GM18499 (cell line): ENCODE measurements around the gene SERPIND1.
"Not testable (repeated sequence)": the region's sequence is repeated elsewhere in the genome, so short reads cannot be mapped to it uniquely, and the experiment has no call there.

Experiments used
- ATAC-seq: cut with Tn5 transposase; IDR thresholded peaks from one replicate; pipeline ENCODE4 v1.9.1; 2021; ENCODE audit warnings: moderate number of reproducible peaks; ENCODE audit not compliant: insufficient read depth, unreplicated experiment

Gene SERPIND1, protein sequence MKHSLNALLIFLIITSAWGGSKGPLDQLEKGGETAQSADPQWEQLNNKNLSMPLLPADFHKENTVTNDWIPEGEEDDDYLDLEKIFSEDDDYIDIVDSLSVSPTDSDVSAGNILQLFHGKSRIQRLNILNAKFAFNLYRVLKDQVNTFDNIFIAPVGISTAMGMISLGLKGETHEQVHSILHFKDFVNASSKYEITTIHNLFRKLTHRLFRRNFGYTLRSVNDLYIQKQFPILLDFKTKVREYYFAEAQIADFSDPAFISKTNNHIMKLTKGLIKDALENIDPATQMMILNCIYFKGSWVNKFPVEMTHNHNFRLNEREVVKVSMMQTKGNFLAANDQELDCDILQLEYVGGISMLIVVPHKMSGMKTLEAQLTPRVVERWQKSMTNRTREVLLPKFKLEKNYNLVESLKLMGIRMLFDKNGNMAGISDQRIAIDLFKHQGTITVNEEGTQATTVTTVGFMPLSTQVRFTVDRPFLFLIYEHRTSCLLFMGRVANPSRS

GRCh38 chr22:20773793-20774212 lies at the start of gene SERPIND1:
Gene SERPIND1 (plus strand): TSS chr22:20774113. CDS start chr22:20779313, 5,200 bp downstream.
- no peak for ATAC-seq

- ATAC-seq, result no peak
These were observed 49.0 kb upstream of the SERPIND1 start for GRCh38 chr22:20724676-20725454.

GRCh38 chr22:20725987-20726558 lies 47.8 kb upstream of the SERPIND1 start:
- no peak for ATAC-seq

DNA sequence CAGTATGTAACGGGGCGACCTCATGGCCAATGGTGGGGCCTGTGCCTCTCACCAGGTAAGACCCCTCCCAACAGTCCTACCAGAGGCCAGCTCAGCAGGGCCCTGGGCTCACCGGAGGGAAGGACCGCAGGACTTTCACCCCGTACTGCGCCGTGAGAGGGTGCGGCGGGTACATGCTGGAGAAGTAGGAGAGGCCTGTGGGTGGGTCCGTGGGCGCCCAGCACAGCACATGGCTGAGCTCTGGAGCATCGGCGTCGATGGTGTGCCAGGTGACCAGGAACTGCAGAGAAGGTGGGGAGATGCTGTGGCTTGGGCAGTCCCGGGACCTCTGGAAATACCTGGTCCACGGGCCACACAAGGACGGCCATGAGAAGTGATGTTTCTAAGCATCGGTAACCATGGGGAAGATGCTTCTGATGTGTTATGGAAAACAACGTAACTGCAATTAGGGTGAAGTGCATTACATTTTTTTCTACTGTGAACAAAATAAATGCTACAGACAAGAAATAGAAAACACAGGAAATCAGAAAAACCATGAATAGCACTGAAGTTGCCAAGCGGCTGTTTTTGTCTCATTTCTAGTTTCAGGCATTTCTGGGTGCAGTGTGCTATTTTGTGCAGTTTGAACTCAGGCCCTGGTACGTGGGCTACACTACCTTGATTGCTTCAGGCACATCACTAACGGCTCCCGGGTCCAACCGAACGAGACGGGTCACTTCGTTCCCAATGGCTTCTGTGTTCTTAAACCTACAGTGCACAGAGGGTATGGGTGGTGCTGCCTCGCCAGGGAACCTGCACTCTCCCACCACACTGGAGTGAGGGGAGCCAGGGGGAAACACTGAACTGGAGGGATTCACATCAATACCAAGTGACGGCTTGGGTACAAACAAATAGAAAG lies 46.5 kb upstream of the SERPIND1 start:
- no peak for ATAC-seq

- no peak for ATAC-seq
These were observed 45.3 kb upstream of the SERPIND1 start for GRCh38 chr22:20728523-20729190.

GRCh38 chr22:20729194-20729593 lies 44.7 kb upstream of the SERPIND1 start:
- no peak for ATAC-seq

DNA sequence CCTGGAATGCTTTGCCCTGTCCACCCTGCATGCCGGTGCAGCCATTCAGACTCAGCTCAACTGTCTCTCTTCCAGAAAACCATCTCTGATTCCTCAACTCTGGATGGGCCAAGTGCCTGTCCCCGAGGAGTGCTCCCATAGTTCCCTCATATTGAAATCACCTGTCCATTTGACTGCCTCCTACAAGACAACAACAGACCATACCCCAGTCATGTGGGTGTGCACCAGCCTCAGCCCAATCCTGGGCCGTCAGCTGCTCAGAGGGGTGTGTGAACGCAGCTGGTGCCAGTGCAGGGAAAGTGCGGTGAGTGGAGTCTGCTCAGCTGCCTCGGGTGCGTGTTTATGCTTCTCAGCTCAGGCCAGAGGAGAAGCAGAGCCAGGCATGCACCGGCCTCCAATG lies 41.5 kb upstream of the SERPIND1 start:
- ATAC-seq, result not testable (repeated sequence)

DNA sequence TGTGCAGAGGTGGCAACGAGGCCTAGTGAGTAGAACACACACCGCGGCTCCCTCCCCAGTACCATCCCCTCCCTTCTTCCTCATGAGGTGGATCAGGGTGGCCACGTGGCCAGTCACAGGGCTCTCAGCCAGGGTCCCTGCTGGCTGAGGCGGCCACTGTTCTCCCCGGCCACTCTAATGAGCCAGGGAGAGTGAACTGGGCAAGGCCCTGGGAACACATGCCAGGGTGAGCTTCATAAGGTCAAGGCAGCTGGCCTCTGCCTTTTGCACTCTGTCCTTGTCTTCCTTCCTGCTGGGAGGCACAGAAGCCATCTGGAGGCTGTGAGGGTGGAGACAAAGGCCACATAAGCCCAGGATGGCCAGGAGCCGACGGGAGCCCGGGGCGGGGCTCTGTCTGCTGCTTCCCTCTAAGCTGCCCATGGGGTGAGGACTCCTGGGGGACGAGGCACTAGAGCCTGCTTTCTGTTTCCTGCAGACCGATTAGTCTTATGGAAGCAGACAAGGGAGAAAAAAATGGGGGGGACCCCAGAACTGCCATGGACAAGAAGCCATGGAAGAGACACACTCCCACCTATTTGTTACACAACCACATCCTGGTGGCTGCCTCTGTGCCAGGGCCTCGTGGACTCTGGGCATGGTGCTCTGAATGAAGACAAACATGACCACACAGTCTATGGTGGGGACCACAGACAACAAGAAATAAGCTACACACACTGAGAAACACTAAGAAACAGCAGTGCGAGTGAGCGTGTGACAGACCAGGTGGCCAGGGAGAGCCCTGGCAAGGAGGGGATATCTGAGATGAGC lies 38.4 kb upstream of the SERPIND1 start:
- not testable (repeated sequence) for ATAC-seq

GRCh38 chr22:20736891-20737290 lies 37.0 kb upstream of the SERPIND1 start:
- not testable (repeated sequence) for ATAC-seq

DNA sequence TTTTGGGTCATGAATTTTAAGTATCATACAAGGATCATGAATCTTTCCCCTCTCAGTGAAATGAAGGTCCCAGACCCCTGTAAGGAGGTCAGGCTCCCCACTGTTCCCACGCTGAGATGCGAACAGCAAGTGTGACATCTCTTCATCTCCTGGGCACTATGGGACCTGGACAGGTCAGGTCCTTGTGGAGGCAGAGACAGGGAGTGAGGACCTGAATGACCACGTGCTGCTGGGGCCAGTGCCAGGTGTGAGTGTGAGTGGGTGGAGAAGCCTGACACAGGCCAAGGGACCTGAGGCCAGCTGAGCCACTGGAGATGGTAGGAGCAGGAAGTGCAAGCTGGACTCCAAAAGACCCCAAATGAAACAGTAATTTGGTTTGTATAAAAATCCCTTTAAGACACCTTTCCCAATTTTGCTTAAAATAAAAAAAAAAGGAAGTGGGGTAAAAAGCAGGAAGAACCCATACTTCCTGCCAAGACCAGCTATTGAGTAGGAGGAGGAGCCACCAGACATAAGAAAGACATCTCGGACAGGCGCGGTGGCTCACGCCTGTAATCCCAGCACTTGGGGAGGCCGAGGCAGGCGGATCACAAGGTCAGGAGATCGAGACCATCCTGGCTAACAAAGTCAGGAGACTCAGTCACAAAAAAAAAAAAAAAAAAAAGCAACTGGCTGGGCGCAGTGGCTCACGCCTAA lies 35.4 kb upstream of the SERPIND1 start:
- no peak for ATAC-seq

- no peak for ATAC-seq
These were observed 33.5 kb upstream of the SERPIND1 start for GRCh38 chr22:20740222-20740951.

DNA sequence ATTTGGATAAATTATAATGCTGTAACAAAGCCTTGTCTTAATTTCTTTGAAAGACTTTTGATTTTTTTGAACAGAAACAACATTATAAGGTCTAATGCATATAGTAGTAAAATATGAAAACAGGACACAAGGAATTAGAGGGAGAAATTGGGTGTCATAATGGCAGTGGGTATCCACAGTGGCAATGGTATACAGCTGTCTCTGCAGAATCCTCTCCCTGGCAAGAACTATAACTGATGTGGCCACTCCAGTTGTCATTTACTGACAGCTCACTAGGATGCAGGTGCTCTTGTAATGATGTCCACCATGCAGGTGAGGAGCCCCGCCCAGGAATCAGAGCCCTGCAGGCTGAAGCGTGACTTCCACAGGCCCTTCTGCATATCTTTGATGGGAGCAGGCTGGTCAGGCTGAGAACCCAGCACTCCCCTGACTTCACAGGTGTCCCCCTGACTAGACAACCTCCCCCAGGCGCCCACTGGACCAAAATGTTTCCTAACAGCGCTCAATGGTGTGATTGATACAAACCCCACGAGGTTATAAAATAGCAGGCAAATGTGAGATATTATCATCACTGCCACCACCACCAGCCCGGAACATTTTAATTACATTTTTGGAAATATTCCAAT lies 32.8 kb upstream of the SERPIND1 start:
- no peak for ATAC-seq

- ATAC-seq, result no peak
These were observed 32.0 kb upstream of the SERPIND1 start for GRCh38 chr22:20741634-20742581.

DNA sequence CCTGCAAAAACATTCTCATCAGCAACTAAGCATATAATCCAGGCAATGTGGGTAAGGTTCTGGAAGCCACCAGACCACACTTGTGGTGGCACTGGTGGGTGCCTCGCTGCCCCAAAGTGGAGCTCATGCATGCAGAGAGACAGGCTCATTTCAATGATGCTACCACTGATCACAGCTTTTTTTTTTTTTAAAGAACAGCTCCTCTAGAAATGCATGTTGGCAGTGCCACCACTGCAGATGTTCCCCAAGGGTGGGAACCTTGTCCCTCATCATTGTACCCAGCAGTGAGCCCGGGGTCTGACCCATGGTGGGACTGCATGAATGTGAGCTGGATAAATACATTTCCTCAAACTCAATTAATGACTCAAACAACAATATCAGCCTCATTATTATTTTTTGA lies 31.1 kb upstream of the SERPIND1 start:
- ATAC-seq, result no peak

- no peak for ATAC-seq
These were observed 29.5 kb upstream of the SERPIND1 start for GRCh38 chr22:20744456-20744855.

DNA sequence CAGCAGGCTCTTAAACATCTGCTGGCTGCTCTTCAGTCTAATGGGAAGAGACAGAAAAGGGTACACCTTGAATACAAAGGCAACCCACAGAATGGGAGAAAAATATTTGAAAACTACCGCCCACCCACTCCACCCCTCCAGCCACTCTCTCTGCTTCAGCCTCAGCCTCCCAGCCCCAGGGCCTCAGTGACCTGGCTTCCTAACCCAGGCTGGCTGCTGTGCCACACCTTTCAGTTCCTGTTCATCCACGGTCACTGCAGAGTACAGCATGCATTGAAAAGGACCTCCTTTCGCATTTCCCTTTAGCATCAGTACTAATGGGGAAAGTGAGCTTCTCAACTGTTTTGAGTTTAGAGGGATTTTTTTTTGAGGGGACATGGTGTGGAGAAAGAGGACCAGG lies 28.8 kb upstream of the SERPIND1 start:
- ATAC-seq, result no peak
